Right lobe of liver (tissue), 4 donors: ENCODE data around the gene MACROD2.

ENCODE experiments used
- CTCF ChIP-seq, 4 donors: fragments of 200-600 bp in 3 of 4; fragments of 450-650 bp in 1 of 4; IDR thresholded peaks; one replicate each; pipeline versions ENCODE4 v1.5.1 to v1.8.0; 2016 to 2022; ENCODE audit warnings: antibody characterized with exemption in 4 of 4, mild to moderate bottlenecking in 2 of 4
- POLR2A ChIP-seq: fragments of 450-650 bp; IDR thresholded peaks from one replicate; pipeline ENCODE4 v1.6.1; 2017; ENCODE audit warnings: antibody characterized with exemption, mild to moderate bottlenecking
- donor health status: DM: no; HTN: no; CAD: no.
- donor health status: DM: no; HTN: no; CAD: no.
- donor health status: DM: no; HTN: yes; CAD: no.

- TF ChIP-seq CTCF (IDR thresholded peaks at IDR 0.05) (no peak), POLR2A (no peak)
These were observed 1184.5 kb downstream of the MACROD2 start for GRCh38 chr20:15179781-15180180.
